GM19025 (cell line): ENCODE measurements around the gene GUCA1A.

Source experiments
- ATAC-seq: cut with Tn5 transposase; IDR thresholded peaks from one replicate; pipeline ENCODE4 v1.9.1; 2021; ENCODE audit warnings: mild to moderate bottlenecking, low read depth, moderate library complexity; ENCODE audit not compliant: unreplicated experiment

The GUCA1A gene

GRCh38 chr6:42173101-42173500, at the start of gene GUCA1A:
Gene GUCA1A, plus strand, starts transcription at chr6:42173364. Its CDS starts 250 bp downstream, at chr6:42173614.
- ATAC-seq: no peak

GRCh38 chr6:42123379-42124103, 49.6 kb upstream of the GUCA1A start:
- no peak for ATAC-seq

- ATAC-seq: no peak
These were observed 48.8 kb upstream of the GUCA1A start for GRCh38 chr6:42124223-42124836.

DNA sequence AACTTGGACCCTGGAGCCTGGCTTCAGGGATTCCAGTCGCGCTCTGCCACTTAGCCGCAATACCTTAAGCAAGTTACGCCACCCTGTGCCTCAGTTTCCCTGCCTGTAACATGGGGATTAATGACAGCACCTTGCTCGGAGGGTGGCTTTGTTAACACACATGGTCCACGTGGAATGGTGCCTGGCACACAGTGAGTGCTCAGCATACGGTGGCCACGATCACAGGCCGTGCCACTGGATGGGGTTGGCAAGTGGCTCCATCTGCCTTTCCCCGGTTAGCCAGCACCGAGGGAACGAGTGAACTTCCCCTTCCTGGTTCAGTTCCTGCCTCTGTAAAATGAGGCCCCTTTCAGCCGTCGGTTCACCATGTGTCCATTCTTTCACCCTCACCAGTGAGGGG, 47.9 kb upstream of the GUCA1A start:
- ATAC-seq: no peak

DNA sequence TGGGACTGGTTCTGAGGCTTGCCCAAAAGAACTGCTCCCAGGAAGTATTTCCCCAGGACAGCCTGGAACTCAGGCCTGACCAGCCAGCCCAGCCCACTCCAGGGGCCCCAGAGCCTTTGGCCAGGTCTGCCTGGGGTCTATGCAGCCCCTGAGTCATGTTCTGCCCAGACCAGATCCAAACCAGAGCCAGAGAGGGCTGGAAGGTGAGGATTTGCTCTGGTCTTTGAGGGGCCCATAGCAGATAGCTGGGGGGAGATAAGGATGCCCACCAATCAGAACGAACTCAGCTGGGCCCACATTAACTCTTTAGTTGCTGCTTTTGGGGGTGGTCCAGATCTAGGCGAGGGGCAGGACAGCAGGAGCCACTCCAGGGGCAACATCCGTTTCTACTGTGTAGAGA, 47.5 kb upstream of the GUCA1A start:
- ATAC-seq: no peak

GRCh38 chr6:42128460-42129359, 44.5 kb upstream of the GUCA1A start:
- no peak for ATAC-seq

DNA sequence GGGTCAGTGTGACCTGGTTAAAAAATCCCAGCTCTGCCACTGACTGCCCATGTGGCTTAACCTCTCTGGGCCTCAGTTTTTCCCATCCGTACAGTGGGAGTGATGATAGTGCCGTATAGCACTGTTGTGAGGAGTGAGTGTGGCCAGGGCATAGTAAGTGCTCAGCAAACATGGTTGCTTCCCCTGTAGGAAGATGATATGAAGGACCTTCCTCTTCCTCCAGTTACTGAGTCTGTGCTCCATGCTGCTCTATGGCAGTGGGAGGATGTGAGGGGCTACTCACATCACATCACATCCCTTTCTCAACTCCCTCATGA, 43.8 kb upstream of the GUCA1A start:
- ATAC-seq: no peak

GRCh38 chr6:42131531-42131930, 41.6 kb upstream of the GUCA1A start:
- ATAC-seq: no peak

DNA sequence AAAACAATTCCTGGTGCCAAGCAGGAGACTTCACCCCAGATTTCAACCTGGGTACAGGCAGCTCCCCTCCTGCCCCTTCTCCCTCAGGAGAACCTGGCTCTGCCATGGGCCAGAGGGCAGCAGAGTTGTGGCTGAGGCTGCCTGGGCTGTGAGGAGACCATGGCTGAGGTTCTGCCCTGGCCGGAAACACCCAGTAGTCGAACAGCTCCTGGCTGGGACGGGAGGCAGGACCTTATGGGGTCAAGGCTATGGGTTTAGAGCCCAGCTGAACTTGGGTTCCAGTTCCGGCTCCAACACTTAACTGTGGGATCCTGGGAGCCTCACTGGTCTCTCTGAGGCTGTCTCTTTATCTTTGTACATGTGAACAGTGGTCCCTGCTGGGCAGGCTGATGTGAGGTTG, 39.2 kb upstream of the GUCA1A start:
- ATAC-seq: no peak

- no peak for ATAC-seq
These were observed 38.0 kb upstream of the GUCA1A start for GRCh38 chr6:42135161-42135560.

GRCh38 chr6:42135722-42136121, 37.4 kb upstream of the GUCA1A start:
- no peak for ATAC-seq

GRCh38 chr6:42136508-42137193, 36.5 kb upstream of the GUCA1A start:
- ATAC-seq: no peak

GRCh38 chr6:42137194-42137753, 35.9 kb upstream of the GUCA1A start:
- ATAC-seq: no peak

- no peak for ATAC-seq
These were observed 35.0 kb upstream of the GUCA1A start for GRCh38 chr6:42138190-42138589.

- no peak for ATAC-seq
These were observed 34.2 kb upstream of the GUCA1A start for GRCh38 chr6:42138630-42139619.

GRCh38 chr6:42140032-42140431, 33.1 kb upstream of the GUCA1A start:
- no peak for ATAC-seq

GRCh38 chr6:42140756-42141602, 32.2 kb upstream of the GUCA1A start:
- no peak for ATAC-seq

GRCh38 chr6:42141603-42142117, 31.5 kb upstream of the GUCA1A start:
- ATAC-seq: no peak
